C4-2B (cell line): ENCODE data around the gene STK11IP.

ENCODE experiments used
- CTCF ChIP-seq: fragments of 450-650 bp; conservative IDR thresholded peaks from 2 replicates; pipeline ENCODE4 v1.5.1; 2017; ENCODE audit warnings: mild to moderate bottlenecking
- ZFX ChIP-seq: fragments of 450-650 bp; IDR thresholded peaks from 2 replicates; pipeline ENCODE4 v1.6.1; 2017

- no peak for TF ChIP-seq CTCF
- no peak for TF ChIP-seq ZFX
Measured at GRCh38 chr2:219569635-219570034, 28.0 kb upstream of the STK11IP start.
